ENCODE results near the gene RPL9. TPM values are rescaled to one million over a fixed set of nuclear protein-coding genes. Genes with fewer than 3 reads are reported as not detected.

The RPL9 gene
- total and polyA plus RNA-seq, 2 of the 13 experiments (the other 11 are each of a cell fraction or from before 2014, with no cell fraction given), result 993 to 2,148 TPM

- no peak for TF ChIP-seq TRIM22 (IDR thresholded peaks at IDR 0.05)
- no peak for TF ChIP-seq GFI1 (CRISPR knock-in tag; IDR thresholded peaks at IDR 0.05; ENCODE audit: borderline replicate concordance)
- no peak for TF ChIP-seq LCORL (IDR thresholded peaks at IDR 0.05)
- TF ChIP-seq LCORL (CRISPR knock-in tag; IDR thresholded peaks at IDR 0.05), result no peak
- TF ChIP-seq KDM5B (CRISPR knock-in tag; IDR thresholded peaks at IDR 0.05; ENCODE audit: borderline replicate concordance), result no peak
- TF ChIP-seq ZNF343 (CRISPR knock-in tag; IDR thresholded peaks at IDR 0.05), result no peak
- no peak for TF ChIP-seq EHMT2 (IDR thresholded peaks at IDR 0.05; ENCODE audit: borderline replicate concordance, low read depth, low read length)
- TF ChIP-seq KLF12 (CRISPR knock-in tag; IDR thresholded peaks at IDR 0.05; ENCODE audit: borderline replicate concordance), result 0 out of 2 replicates have a peak, but pooled peaks have one; percentile 45
- no peak for TF ChIP-seq GATA4 (IDR thresholded peaks at IDR 0.05; ENCODE audit: borderline replicate concordance, low read depth)
- peak; percentile 45; the same call in 1 of the 2 replicates for TF ChIP-seq ZSCAN9 (CRISPR knock-in tag; IDR thresholded peaks at IDR 0.05; ENCODE audit: borderline replicate concordance)
- TF ChIP-seq FOSL1 (CRISPR knock-in tag; IDR thresholded peaks at IDR 0.05; ENCODE audit: borderline replicate concordance), result no peak
- no peak for TF ChIP-seq ZNF33B (CRISPR knock-in tag; IDR thresholded peaks at IDR 0.05)
- TF ChIP-seq ZNF331 (CRISPR knock-in tag; IDR thresholded peaks at IDR 0.05), result peak; percentile 52; the same call in 1 of the 2 replicates
- TF ChIP-seq ZNF501 (CRISPR knock-in tag; IDR thresholded peaks at IDR 0.05), result no peak
- TF ChIP-seq CBX5 (CRISPR knock-in tag; IDR thresholded peaks at IDR 0.05; ENCODE audit: borderline replicate concordance), result no peak
- no peak for TF ChIP-seq ZNF138 (CRISPR knock-in tag; IDR thresholded peaks at IDR 0.05; ENCODE audit: low read depth)
- no peak for TF ChIP-seq POLR2A (IDR thresholded peaks at IDR 0.05; ENCODE audit: insufficient read depth in 1 of 2, low read depth in 2 of 2, low read length in 2 of 2)
- TF ChIP-seq ZNF878 (CRISPR knock-in tag; IDR thresholded peaks at IDR 0.05), result no peak
- no peak for TF ChIP-seq ZNF451 (CRISPR knock-in tag; IDR thresholded peaks at IDR 0.05)
- no peak for TF ChIP-seq BCL3 (CRISPR knock-in tag; IDR thresholded peaks at IDR 0.05)
- no peak for TF ChIP-seq SRF (IDR thresholded peaks at IDR 0.05; ENCODE audit: low read depth, low read length)
- TF ChIP-seq ZNF563 (CRISPR knock-in tag; IDR thresholded peaks at IDR 0.05), result no peak
- no peak for TF ChIP-seq DDIT3 (CRISPR knock-in tag; IDR thresholded peaks at IDR 0.05)
- TF ChIP-seq ZNF101 (CRISPR knock-in tag; IDR thresholded peaks at IDR 0.05; ENCODE audit: borderline replicate concordance, low read depth), result no peak
- 0 out of 2 replicates have a peak, but pooled peaks have one; percentile 14 for TF ChIP-seq ZNF609 (CRISPR knock-in tag; IDR thresholded peaks at IDR 0.05; ENCODE audit: borderline replicate concordance)
Observed at GRCh38 chr4:39469429-39470077, 10.8 kb upstream of the RPL9 start (continued).

Measured in HepG2 (cell line).